AG08396 (cell line): ENCODE measurements around the gene CTDSP2.
"Not testable (repeated sequence)": the region's sequence is repeated elsewhere in the genome, so short reads cannot be mapped to it uniquely, and the experiment has no call there.

Experiments
- DNase-seq: peaks from one replicate; pipeline ENCODE4 v3.0.0; 2012; ENCODE audit warnings: low spot score, mixed read lengths

CTDSP2 gene

DNA sequence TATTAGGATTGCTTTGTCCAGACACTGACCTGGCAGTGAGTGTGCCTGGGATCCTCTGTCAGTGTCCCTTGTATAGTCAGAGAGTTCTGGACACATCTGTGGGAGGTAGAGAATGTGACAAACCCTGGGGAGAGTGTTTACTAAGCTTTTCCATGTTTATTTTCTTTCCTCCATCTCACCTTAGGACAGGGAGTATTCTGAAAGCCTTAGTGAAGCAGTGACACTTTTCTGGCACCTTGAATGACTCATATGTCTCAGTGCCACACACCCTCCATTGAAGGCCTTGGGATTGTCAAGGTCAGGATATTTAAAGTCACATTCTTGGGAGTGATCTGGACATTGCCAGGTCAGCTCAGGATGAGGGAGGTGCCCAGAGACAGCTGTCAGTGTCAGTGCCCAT is 34.9 kb upstream of the CTDSP2 start:
- DNase-seq = no peak

DNA sequence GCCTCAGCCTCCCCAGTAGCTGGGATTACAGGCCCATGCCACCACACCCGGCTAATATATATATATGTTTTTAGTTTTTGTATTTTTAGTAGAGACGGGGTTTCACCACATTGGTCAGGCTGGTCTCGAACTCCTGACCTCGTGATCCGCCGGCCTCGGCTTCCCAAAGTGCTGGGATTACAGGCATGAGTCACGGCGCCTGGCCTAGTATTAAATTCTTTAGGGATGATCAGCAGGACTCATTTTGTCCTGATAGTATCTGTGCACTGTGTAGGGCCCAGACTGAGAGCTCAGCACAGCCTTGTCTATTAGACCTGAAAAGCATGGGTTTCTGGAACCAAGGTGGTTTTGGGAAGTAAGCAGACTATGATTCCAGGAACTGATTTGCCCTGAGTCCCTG is 34.5 kb upstream of the CTDSP2 start:
- DNase-seq = not testable (repeated sequence)

DNA sequence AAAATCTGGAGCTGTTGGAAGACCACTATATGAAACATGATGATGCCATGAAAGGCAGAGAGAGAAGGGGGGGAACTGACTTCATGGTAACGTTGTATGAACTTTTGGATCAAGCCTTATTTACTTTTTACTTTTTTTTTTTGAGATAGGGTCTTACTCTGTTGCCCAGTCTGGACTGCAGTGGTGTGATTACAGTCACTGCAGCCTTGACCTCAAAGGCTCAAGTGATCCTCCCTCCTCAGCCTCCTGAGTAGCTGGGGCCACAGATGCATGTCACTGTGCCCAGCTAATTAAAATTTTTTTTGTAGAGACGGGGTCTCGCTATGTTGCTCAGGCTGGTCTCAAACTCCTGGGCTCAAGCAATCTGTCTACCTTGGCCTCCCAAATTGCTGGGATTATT is 31.3 kb upstream of the CTDSP2 start:
- no peak for DNase-seq

DNA sequence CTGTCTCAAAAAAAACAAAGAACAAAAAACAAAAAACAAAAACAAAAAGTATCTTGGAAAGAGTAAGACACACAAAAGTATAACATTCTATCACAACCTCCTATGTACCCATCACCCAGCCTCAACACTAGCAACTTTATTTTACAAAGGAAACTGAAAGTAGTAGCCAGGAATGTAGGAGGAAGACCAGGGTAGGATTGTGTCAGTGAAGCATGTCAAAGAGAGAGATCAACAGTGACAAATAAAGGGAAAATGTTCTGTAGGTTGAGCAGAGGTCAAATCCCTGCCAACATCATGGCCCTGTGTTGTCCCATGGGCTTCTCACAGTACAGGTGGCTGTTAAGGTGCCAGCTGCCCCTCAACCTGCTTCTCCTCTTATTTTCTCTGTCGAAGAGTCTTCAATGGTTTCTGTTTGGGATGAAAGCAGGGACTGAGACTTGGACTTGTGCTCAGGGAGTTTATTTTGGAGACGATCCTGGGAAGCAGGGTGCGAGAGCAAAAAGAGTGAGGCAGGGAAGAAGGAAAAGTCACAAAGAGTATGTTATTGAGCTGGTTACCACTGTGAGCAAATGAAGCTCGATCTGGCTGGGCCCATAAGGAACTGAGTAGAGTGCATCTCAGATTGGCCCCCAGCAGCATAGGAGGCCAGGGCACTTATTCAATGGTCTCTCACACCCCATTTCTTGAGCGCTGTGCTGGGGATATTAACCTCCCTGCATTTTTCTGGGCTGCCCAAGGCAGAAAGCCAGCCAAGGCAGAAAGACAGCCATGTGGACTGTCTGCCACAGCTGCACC is 29.4 kb upstream of the CTDSP2 start:
- no peak for DNase-seq

DNA sequence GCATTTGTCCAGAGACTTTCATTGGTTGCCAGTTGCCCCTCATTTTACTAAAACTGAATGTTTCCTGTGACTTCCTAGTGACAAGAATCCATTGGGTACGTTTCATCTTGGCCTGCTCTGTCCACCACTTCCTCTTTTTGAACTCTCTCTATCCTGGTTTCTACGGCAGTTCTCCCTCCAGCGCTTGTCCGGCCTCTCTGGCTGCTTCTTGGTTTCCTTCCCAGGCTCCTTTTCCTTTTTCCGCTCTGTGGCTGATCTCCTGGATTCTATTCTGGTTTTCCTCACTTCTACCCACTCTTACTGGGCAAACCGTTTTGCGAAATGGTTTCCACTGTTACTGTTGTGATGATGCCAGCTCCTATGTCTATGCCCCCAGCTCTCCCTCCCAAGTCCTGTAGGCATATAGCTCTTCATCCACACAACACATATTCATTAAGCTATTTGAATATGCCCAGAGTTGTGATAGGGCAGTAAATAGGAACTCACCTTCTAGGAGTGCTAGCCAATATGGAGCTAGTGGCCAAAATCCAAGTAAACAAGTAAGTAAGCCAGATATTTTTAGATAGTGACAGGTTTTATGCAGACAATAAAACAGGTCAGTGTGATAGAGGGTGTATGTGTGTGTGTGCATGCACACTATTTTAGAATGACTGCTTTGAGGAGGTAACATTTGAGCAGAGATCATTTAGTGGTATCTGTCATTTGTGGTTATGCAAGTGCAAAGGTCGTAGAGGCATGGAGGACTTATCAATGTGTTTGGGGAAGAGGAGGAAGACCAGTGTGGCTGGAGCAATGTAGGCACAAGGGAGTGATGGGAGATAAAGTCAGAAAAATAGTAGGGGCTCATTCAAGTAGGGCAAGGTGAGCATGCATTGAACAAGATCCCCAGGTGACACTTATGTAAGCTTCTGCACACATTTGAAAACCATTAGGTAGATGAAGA is 27.9 kb upstream of the CTDSP2 start:
- DNase-seq = no peak

DNA sequence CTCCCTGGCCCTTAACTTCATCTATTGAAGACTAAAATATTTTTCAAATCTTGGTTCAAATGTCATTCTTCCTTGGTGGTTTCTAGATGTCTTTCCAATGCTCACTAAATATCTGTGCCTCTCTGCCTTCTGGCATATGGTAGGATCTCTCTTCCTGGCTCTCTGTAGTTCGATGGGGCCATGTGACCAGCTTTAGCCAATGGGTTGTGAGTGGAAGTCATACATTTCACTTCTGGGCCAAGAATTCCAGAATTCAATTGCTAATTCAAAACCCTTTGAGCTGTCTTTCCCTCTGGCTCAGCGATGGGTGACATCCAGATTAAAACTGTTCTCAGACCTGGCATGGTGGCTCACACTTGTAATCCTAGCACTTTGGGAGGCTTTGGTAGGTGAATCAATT is 25.8 kb upstream of the CTDSP2 start:
- DNase-seq = no peak

DNA sequence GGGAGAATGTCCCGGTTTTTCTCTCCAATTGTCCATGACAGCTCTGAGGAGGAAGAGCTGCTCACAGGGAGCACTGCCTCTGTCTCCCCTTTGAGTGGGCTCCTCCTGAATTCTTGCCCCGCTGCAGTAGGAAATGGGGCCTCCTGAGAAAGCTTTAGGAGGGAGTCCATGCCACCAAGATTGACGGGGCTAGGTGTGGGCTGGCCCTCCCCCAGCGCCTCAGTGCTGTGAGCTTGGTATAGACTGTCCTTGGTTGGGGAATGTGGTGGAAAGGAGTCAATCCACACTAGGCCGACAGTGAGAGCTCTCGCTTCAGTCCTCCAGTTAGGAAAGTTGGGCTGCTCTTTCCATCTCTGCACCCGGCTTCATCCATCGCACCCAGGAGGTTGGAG is 23.4 kb upstream of the CTDSP2 start:
- DNase-seq = no peak

DNA sequence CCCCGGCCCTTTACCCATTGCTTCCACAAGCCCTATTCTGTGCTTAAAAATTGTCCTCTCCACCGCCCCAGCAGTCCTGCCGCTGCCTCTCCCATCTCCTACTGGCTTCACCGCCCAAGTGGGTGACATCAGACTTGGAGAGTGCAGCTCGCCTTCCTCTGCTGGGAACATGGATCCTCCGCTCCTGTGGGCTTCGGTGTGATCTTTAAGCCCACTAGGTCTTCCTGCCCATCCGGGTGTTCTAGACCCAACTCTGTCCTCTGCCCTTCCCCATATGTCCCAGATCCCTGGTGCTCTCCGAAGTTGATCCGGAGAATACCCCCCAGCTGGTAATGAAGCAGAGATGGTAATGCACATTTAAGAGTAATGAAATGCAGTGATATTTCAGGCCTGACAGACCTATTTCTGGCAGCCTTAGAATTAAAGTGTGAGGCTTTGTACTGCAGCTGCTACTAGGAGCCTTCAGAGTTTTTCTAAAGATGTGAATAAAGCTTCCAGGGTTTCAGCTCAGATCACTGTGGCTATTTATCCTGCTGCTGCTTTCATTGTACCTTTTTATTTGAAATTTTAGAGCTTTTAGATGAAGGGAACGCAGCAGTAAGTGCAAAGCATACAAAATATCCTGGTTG is 22.9 kb upstream of the CTDSP2 start:
- DNase-seq = no peak

DNA sequence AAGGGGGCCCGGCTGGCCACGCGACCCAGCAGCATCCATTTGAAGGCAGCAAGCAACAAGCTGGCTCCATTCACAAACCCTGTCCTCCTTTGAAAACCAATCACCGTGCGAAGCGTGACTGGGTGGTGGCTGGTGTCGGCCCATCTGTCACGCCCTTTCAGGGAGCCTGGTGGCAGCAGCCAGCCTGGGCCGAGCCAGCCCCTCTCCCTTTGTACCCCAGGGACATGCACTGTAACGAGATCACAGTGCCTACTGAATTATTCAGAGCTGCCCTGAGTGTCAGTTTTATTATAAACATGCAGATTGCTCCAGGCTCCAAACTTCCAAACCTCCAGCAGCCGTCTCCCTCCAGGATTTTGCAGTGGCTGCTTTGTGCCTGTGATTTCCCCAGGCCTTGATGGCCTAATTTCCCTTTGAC is 22.3 kb upstream of the CTDSP2 start:
- peak; percentile 44 for DNase-seq

DNA sequence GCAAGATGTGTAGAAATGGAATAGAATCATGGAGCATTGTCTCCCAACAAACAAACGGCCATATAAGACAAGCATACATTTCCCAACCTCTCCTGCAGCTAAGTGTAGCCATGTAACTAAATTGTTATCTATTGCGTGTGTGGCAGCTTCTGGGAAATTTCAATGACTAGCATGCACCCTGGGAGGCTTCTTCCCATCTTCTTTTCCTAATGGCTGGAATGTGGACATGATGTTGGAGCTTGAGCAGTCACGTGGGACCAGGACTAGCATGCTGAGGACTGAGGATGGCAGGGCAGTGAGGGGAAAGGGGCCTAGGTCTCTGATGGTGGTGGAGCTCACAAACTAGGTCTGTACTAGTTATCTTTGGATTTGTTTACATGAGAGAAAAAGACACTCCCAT is 21.7 kb upstream of the CTDSP2 start:
- DNase-seq = no peak

DNA sequence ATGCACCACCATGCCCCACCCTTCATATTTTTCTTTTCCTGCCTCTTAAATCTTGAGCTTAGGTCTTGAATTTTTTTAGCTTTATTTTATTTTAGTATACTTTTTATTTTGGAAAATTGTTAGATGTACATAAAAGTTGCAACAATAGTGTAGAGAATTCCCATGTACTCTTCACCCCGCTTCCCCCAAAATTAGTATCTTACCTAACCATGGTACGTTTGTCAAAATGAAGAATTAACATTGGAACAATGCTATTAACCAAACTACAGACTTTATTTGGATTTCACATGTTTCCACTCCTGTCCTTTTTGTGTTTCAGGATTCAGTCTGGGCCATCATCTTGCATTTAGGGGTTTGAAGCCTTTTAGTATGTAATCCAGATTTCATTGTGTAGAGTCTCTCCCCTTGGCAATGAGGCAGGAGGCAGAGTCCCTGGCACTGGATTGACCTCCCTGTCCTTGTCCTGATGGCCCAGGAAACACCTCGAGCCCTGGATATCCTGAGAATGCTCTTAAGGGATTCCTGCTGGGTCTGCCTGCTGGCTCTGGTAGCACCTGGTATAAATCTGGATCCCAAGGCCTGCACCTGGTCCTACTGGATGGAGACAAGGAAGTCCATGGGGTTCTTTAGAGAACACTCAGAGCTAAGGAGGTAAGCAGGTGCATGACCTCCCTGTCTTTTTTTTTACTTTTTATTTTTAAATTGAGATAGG is 19.9 kb upstream of the CTDSP2 start:
- no peak for DNase-seq

DNA sequence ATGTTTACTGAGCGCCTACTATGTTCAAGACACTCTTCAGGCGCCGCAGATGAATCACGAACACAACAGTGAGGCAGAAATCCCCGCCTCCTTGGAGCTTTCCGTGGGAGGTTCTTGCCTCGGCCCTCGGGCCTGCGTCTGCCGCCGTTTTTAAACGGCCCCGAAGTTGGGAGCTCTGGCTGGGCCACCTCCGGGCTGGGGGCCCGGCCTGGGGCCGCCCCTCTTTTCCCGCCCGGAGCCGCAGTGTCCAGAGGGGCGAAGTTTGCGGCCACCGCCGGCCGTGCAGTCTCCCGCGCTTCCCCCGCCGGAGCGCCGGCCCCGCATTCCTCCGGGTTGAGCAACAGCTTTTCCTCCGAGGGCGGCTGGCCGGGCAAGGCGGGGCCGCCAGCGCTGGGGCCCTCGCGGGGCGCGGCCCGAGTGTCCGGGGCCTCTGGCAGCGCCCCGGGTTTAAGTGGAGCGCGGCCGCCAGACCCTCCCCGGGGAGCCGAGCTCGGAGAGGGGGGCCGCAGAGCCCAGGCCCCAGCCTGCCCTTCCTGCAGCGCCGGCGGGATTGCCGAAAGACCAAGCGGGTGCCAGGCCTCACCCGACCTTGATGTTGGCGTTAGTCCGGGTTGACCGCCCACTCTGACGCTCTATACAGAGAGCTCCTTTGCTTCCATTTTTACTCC is 18.7 kb upstream of the CTDSP2 start:
- DNase-seq = peak; percentile 96

DNA sequence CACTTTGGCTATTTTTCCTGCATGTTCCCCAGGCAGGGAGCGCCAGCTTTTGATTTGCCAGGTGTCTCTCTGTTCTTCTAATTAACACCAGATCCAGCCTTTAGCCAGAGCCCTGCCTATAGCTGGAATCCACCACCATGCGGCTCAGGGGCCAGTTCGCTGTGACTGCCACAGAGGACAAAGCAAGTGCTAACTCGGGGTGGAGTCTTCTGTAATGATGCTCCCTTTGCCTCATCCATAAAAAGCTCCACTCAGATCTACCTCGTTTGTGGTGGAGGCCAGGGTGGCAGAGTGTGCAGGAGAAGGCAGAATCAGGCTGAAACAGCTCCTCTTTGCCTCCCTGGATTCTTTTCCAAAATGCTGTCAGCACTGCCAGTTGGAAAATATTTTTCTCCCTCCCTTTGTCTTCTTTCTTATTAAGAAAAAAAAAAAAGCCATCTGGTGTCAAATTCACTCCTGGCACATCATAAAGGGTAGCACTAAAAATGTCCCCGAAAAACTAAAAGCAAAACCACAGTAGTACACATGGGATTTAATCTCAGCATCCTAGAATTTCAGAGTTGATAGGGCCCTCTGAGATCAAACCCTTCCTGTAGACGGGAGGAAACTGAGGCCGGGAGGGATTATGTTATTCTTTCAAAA is 18.0 kb upstream of the CTDSP2 start:
- peak; percentile 43 for DNase-seq

DNA sequence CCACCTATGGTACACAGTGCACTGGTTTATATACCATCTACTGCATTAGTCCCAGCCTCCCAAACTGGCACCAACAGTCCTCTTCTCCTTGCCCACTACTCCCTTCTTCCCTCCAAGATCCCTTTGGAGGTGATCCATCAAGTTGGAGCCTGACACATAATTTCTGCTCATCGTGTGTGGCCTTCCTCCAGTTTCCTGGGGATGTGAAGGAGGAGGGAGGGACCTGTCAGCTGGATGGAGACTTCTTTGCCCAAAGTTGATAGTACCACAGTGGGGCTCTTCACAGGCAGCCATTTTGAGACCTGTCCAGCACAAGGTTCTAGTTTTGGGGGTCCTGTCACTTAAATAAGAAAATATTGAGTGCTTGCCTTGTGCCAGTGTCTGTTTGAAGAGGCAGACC is 17.1 kb upstream of the CTDSP2 start:
- DNase-seq = no peak

DNA sequence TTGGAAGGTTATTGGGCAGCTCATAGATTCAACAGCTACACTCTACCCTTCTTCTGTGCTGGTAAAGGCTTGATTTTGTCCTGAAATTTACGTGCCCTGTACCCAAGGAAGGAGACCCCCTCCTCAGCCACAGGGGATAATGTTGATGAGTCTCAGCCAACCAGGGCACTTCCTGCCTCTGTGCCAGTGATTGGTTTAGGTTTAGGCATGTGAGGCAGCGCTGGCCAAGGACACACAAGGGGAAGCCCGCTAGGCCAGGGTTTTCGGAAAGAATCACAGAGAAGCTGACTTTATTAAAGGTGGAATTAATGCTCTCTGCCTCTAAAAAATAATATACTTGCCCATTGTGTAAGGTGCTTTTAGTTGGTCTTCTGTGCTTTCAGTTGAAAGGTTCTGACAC is 15.4 kb upstream of the CTDSP2 start:
- no peak for DNase-seq

DNA sequence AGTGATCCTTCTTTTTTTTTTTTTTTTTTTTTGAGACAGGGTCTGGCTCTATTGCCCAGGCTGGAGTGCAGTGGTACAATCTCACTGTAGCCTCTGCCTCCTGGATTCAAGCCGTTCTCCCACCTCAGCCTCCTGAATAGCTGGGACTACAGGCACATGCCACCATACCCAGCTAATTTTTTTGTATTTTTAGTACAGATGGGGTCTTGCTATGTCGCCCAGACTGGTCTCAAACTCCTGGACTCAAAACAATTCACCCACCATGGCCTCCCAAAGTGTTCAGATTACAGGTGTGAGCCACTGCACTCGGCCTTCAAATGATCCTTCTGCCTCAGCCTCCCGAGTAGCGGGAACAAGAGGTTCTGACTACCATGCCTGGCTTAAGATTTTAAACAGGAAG is 14.4 kb upstream of the CTDSP2 start:
- DNase-seq = not testable (repeated sequence)

DNA sequence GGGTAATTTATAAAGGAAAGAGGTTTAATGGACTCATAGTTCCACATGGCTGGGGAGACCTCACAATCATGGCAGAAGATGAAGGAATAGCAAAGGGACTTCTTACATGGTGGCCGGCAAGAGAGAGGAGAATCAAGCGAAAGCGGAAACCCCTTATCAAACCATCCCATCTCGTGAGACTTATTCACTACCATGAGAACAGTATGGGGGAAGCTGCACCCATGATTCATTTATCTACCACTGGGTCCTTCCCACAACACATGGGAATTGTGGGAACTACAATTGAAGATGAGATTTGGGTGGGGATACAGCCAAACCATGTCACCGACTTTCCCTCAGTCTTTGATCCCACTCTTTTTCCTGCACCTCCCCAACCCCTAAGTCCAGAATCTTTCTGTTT is 12.6 kb upstream of the CTDSP2 start:
- DNase-seq = no peak

DNA sequence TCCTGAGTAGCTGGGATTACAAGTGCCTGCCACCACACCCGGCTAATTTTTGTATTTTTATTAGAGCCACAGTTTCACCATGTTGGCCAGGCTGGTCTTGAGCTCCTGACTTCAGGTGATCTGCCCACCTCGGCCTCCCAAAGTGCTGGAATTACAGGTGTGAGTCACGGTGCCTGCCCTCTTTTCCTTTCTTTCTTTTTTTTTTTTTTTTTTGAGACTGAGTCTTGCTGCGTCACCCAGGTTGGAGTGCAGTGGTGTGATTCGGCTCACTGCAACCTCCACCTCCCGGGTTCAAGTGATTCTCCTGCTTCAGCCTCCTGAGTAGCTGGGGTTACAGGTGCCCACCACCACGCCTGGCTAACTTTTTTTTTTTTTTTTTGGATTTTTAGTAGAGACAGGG is 11.6 kb upstream of the CTDSP2 start:
- DNase-seq = not testable (repeated sequence)

DNA sequence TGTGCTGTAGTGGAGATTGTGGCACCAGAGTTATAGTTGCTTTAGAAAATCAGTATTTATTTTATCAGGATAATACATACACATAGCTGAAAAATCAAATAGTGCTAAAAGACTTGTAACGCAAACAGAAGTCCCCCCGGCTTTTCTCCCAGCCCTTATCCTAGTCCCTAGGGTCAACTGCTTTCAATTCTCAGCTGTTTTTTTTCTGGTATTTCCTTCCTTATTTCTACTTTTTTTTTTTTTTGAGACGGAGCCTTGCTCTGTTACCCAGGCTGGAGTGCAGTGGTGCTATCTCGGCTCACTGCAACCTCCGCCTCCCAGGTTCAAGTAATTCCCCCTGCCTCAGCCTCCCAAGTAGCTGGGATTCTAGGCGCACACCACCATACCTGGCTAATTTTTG is 8.4 kb upstream of the CTDSP2 start:
- no peak for DNase-seq

DNA sequence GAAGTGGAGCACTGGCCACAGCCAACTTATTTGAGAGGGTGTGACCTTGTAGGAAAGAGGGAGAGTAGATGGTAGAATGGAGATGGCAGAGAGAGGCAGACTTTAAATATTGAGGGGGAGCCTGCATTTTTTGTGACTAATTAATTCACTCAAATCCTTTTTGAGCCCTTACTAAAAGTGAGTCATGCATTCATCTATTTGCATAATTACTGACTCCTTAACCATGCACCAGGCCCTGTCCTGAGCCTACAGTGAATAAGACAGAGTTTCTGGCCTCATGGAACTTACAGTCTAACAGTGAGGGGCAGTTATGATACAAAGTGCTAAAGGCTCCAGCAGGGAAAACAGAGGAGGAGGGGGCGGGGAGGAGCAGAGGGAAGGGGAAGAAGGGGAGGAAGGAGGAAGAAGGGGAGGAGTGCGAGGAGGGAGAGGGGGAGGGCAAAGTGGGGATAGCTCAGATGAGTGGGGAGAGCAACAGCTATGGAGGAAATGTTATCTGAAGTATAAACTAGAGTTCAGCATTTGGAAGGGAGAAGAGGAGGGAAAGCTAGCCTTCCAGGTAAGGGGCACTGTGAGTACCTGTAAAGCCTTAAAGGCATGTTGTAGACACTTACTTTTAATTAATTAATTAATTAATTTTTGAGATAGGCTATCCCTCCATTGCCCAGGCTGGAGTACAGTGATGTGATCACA is 7.5 kb upstream of the CTDSP2 start:
- no peak for DNase-seq
